ENCODE results near the gene ABCA7. TPM values are rescaled to one million over a fixed set of nuclear protein-coding genes. Genes with fewer than 3 reads are reported as not detected.

ABCA7 gene
- total RNA-seq, 1 donor from 2014 or later = 51.0 TPM

- H3K9me3 ChIP-seq = no peaks in the 10 kb centered on the region
- no peak for ATAC-seq
- TF ChIP-seq, protein P1, sequence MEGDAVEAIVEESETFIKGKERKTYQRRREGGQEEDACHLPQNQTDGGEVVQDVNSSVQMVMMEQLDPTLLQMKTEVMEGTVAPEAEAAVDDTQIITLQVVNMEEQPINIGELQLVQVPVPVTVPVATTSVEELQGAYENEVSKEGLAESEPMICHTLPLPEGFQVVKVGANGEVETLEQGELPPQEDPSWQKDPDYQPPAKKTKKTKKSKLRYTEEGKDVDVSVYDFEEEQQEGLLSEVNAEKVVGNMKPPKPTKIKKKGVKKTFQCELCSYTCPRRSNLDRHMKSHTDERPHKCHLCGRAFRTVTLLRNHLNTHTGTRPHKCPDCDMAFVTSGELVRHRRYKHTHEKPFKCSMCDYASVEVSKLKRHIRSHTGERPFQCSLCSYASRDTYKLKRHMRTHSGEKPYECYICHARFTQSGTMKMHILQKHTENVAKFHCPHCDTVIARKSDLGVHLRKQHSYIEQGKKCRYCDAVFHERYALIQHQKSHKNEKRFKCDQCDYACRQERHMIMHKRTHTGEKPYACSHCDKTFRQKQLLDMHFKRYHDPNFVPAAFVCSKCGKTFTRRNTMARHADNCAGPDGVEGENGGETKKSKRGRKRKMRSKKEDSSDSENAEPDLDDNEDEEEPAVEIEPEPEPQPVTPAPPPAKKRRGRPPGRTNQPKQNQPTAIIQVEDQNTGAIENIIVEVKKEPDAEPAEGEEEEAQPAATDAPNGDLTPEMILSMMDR (IDR thresholded peaks at IDR 0.05) = no peak
- H3K4me1 ChIP-seq = peaks cover 36% of the 10 kb centered on the region
- DNase-seq = no peak
- H3K4me3 ChIP-seq = no peak overlapping the region
- peaks cover 2% of the 10 kb centered on the region for H3K36me3 ChIP-seq
- H3K27me3 ChIP-seq = no peaks in the 10 kb centered on the region
- H3K27ac ChIP-seq = no peak overlapping the region
- intact Hi-C loops (cut with DNase I) = no loop called here
Measured at GRCh38 chr19:1042689-1043511, 3.0 kb downstream of the ABCA7 start.

DNA sequence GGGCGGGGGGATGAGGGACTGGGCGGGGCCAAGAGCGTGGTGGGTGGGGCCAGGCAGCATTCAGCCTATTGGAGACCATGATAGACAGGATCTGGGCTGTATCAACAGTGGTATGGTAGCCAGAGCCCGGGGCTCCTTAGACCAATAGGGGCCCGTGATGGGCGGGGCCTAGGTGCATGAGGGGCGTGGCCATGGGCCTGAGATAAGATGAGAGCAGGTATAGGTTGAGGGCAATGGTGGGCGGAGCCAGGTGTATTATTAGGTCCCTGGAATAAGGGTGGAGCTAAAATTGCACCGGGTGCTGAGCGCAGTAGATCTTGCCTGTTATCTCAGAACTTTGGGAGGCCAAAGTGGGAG, 5.3 kb downstream of the ABCA7 start:
- TF ChIP-seq, protein P1 (IDR thresholded peaks at IDR 0.05) = no peak
- intact Hi-C loops (cut with DNase I) = no loop called here
- Histone ChIP-seq H3K9me3 (no peaks in the 10 kb centered on the region), H3K4me1 (peaks cover 15% of the 10 kb centered on the region), H3K27ac (no peak overlapping the region), H3K27me3 (no peaks in the 10 kb centered on the region), H3K36me3 (no peaks in the 10 kb centered on the region), H3K4me3 (no peak overlapping the region)
- ATAC-seq = peak; percentile 7
- no peak for DNase-seq

GRCh38 chr19:1046117-1046626, 6.3 kb downstream of the ABCA7 start:
- Histone ChIP-seq H3K27me3 (no peaks in the 10 kb centered on the region), H3K27ac (no peak overlapping the region), H3K9me3 (no peaks in the 10 kb centered on the region), H3K4me1 (peaks cover 6% of the 10 kb centered on the region), H3K36me3 (no peaks in the 10 kb centered on the region), H3K4me3 (no peak overlapping the region)
- DNase-seq (no peak), ATAC-seq (no peak)
- intact Hi-C loops (cut with DNase I) = no loop called here
- TF ChIP-seq, protein P1 (IDR thresholded peaks at IDR 0.05) = no peak

- H3K9me3 ChIP-seq = no peaks in the 10 kb centered on the region
- intact Hi-C loops (cut with DNase I) = no loop called here
- no peaks in the 10 kb centered on the region for H3K36me3 ChIP-seq
- H3K27ac ChIP-seq = no peak overlapping the region
- no peaks in the 10 kb centered on the region for H3K4me1 ChIP-seq
- no peak for ATAC-seq
- no peaks in the 10 kb centered on the region for H3K27me3 ChIP-seq
- no peak overlapping the region for H3K4me3 ChIP-seq
- TF ChIP-seq, protein P1 (IDR thresholded peaks at IDR 0.05) = no peak
- DNase-seq = no peak
Measured at GRCh38 chr19:1046836-1047695, 7.2 kb downstream of the ABCA7 start.

DNA sequence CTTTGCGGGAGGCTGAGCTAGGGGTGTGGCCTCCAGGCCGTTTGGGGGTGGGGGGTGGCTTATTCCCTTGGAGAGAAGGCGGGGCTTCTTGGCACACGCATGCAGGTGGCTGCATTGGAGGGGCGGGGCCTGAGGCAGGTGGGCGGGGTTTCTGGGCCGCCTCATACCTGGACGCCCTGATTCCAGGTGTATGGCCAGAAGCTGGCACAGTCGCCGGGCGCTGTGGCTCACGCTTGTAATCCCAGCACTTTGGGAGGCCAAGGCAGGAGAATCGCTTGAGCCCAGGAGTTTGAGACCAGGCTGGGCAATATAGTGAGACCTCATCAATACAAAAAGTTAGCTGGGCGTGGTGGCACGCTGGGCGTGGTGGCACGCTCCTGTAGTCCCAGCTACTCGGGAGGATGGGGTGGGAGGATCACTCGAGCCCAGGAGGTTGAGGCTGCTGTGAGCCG, 7.8 kb downstream of the ABCA7 start:
- Histone ChIP-seq H3K4me3 (no peak overlapping the region), H3K9me3 (no peaks in the 10 kb centered on the region), H3K36me3 (no peaks in the 10 kb centered on the region), H3K27ac (no peak overlapping the region), H3K4me1 (no peaks in the 10 kb centered on the region), H3K27me3 (no peaks in the 10 kb centered on the region)
- DNase-seq (no peak), ATAC-seq (no peak)
- intact Hi-C loops (cut with DNase I) = no loop called here
- TF ChIP-seq, protein P1 (IDR thresholded peaks at IDR 0.05) = no peak
